Measurements from ENCODE around the gene POLR2I.

DNA sequence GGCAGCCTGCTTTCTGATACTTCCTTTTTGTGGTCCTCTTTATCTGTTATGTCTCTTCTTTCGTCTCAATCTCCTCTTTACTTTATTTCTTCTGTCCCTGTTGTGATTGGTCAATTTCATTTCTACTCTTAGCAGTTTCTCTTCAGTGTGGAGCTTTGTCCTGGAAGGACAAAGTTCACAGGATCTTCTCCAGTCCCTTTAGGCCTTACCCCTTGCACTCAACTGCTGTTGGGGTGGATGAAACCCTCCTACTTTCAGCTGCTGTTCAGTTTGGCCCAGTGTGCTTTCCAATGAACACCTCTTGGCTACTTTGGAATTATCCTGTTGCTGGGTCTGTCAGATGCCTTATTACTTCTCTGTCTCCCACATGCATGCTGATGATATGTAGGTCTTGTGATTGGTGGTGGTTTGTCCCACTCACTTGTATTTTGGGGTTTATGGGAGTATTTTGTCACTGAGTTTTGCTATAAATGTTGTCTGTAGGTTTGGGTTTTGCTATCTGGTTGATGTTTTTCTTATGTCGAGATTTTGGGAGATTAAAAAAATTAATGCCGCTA lies 35.2 kb downstream of the POLR2I start:
- TF ChIP-seq, protein P1, sequence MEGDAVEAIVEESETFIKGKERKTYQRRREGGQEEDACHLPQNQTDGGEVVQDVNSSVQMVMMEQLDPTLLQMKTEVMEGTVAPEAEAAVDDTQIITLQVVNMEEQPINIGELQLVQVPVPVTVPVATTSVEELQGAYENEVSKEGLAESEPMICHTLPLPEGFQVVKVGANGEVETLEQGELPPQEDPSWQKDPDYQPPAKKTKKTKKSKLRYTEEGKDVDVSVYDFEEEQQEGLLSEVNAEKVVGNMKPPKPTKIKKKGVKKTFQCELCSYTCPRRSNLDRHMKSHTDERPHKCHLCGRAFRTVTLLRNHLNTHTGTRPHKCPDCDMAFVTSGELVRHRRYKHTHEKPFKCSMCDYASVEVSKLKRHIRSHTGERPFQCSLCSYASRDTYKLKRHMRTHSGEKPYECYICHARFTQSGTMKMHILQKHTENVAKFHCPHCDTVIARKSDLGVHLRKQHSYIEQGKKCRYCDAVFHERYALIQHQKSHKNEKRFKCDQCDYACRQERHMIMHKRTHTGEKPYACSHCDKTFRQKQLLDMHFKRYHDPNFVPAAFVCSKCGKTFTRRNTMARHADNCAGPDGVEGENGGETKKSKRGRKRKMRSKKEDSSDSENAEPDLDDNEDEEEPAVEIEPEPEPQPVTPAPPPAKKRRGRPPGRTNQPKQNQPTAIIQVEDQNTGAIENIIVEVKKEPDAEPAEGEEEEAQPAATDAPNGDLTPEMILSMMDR (IDR thresholded peaks at IDR 0.05), result no peak
- no peak for TF ChIP-seq POLR2A (IDR thresholded peaks at IDR 0.05)

Data from adrenal gland (tissue), 5 donors.